KMS-11 (cell line): ENCODE results near the gene PPP1R14D.
A peak's percentile ranks its signal among the peaks of the same experiment; 100 is the strongest.

ENCODE experiments used
- H2AFZ ChIP-seq: fragments of 200-600 bp; sonication (generic); 2 replicates; pipeline ENCODE4 v1.6.1; 2016; ENCODE audit warnings: antibody characterized with exemption, mixed run types, low read depth
- H3K27ac ChIP-seq: fragments of 200-600 bp; sonication (generic); 2 replicates; pipeline ENCODE4 v1.6.1; 2016; ENCODE audit warnings: mild to moderate bottlenecking, mixed run types
- H3K27me3 ChIP-seq: fragments of 200-600 bp; sonication (generic); 2 replicates; pipeline ENCODE4 v1.6.1; 2017; ENCODE audit warnings: mild to moderate bottlenecking, low read depth, mixed run types, moderate library complexity; ENCODE audit not compliant: insufficient read depth
- H3K36me3 ChIP-seq: fragments of 200-600 bp; sonication (generic); 2 replicates; pipeline ENCODE4 v1.6.1; 2017; ENCODE audit warnings: mild to moderate bottlenecking, mixed run types; ENCODE audit not compliant: insufficient read depth
- H3K4me1 ChIP-seq: fragments of 200-600 bp; sonication (generic); 2 replicates; pipeline ENCODE4 v1.6.1; 2016; ENCODE audit warnings: mild to moderate bottlenecking, low read depth, mixed run types; ENCODE audit not compliant: poor library complexity, severe bottlenecking
- H3K4me2 ChIP-seq: fragments of 200-600 bp; sonication (generic); 2 replicates; pipeline ENCODE4 v1.7.0; 2016; ENCODE audit warnings: mild to moderate bottlenecking, mixed run types
- H3K4me3 ChIP-seq: fragments of 200-600 bp; sonication (generic); IDR thresholded peaks from 2 replicates; pipeline ENCODE4 v1.6.1; 2017; ENCODE audit warnings: low read depth, low read length, mixed read lengths; ENCODE audit not compliant: insufficient read depth
- H3K79me2 ChIP-seq: fragments of 200-600 bp; sonication (generic); 2 replicates; pipeline ENCODE4 v1.6.1; 2016; ENCODE audit warnings: low read depth, mixed run types; ENCODE audit not compliant: insufficient read depth
- H3K9ac ChIP-seq: fragments of 200-600 bp; sonication (generic); 2 replicates; pipeline ENCODE4 v1.6.1; 2016; ENCODE audit warnings: mild to moderate bottlenecking, mixed run types
- H4K20me1 ChIP-seq: fragments of 200-600 bp; sonication (generic); 2 replicates; pipeline ENCODE4 v1.6.1; 2016; ENCODE audit warnings: mild to moderate bottlenecking, mixed run types; ENCODE audit not compliant: insufficient read depth
- TF ChIP-seq, protein P1 (sequence below): fragments of 200-600 bp; sonication (generic); conservative IDR thresholded peaks from 2 replicates; pipeline ENCODE4 v1.6.1; 2017; ENCODE audit warnings: low read depth, mild to moderate bottlenecking, antibody characterized with exemption, low read length, moderate library complexity, mixed read lengths

The PPP1R14D gene

GRCh38 chr15:40785814-40786213, 42.7 kb downstream of the PPP1R14D start:
- Histone ChIP-seq H2AFZ (no peak overlapping the region), H3K4me1 (peaks cover 58% of the 10 kb centered on the region), H3K27ac (no peak overlapping the region), H4K20me1 (no peaks in the 10 kb centered on the region), H3K4me3 (no peak overlapping the region), H3K36me3 (no peaks in the 10 kb centered on the region), H3K4me2 (no peak overlapping the region; the same call in 1 of the 2 replicates), H3K9ac (no peak overlapping the region), H3K27me3 (no peaks in the 10 kb centered on the region), H3K79me2 (no peaks in the 10 kb centered on the region; the same call in 1 of the 2 replicates)
- TF ChIP-seq, protein P1, sequence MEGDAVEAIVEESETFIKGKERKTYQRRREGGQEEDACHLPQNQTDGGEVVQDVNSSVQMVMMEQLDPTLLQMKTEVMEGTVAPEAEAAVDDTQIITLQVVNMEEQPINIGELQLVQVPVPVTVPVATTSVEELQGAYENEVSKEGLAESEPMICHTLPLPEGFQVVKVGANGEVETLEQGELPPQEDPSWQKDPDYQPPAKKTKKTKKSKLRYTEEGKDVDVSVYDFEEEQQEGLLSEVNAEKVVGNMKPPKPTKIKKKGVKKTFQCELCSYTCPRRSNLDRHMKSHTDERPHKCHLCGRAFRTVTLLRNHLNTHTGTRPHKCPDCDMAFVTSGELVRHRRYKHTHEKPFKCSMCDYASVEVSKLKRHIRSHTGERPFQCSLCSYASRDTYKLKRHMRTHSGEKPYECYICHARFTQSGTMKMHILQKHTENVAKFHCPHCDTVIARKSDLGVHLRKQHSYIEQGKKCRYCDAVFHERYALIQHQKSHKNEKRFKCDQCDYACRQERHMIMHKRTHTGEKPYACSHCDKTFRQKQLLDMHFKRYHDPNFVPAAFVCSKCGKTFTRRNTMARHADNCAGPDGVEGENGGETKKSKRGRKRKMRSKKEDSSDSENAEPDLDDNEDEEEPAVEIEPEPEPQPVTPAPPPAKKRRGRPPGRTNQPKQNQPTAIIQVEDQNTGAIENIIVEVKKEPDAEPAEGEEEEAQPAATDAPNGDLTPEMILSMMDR, result no peak

DNA sequence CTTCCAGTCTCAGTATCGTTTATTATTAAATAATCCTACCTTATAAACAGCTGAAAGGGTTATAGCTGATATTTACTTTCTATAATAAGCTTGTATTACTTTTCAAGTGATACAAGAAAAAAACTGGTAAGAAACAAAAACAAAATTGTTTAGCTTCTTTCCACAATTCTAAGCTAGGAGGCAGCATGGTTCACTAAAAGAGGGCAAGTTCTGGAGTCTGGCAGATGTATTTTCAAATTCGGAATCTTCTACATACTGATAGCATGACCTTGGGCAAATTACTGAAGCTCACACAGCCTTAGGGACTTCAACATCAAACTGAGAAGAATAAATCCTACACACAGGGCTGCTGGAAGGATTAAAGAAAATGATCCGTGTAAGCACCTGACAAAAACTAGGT, 43.3 kb downstream of the PPP1R14D start:
- no peak overlapping the region for H3K9ac ChIP-seq
- H4K20me1 ChIP-seq, result no peaks in the 10 kb centered on the region
- H3K79me2 ChIP-seq, result no peaks in the 10 kb centered on the region; the same call in 1 of the 2 replicates
- TF ChIP-seq, protein P1, result no peak
- H3K4me1 ChIP-seq, result peaks cover 58% of the 10 kb centered on the region
- no peak overlapping the region for H2AFZ ChIP-seq
- H3K4me2 ChIP-seq, result no peak overlapping the region; the same call in 1 of the 2 replicates
- H3K27me3 ChIP-seq, result no peaks in the 10 kb centered on the region
- H3K27ac ChIP-seq, result no peak overlapping the region
- no peak overlapping the region for H3K4me3 ChIP-seq
- H3K36me3 ChIP-seq, result no peaks in the 10 kb centered on the region

DNA sequence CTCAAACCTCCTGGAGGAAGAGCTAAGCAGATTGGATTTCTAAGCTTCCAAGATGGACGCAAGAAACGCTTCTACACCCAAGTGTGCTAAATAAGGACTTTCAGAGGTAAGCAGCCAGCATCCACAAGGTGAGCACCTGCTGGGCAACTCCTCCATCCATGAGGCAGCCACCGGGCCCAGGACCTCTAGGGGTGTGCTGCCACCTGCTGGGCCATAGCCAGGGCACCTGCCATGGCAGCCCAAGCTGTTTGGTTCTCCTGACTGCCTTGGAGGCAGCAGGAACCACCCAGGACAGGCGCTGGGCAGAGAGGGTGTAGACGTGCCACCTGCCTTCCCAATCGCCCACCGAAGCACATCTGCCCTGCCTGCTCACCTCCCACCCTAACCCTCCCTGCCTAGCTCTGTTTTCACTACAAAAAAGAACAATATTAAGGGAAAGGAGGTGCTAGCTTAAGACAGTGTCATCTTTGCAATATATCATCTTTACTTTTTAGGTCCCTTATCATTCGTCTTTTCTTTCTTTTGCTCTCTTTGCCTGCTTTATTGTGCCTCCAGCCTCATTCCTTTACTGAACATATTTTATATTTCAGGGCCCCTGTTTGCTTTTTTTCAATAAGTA, 45.8 kb downstream of the PPP1R14D start:
- 0 out of 2 replicates have a peak overlapping the region, but pooled peaks have one; percentile 2 for H2AFZ ChIP-seq
- H3K9ac ChIP-seq, result no peak overlapping the region
- H3K79me2 ChIP-seq, result no peaks in the 10 kb centered on the region; the same call in 1 of the 2 replicates
- no peaks in the 10 kb centered on the region for H4K20me1 ChIP-seq
- H3K4me2 ChIP-seq, result peak overlapping the region; percentile 54
- no peaks in the 10 kb centered on the region for H3K36me3 ChIP-seq
- H3K27me3 ChIP-seq, result no peaks in the 10 kb centered on the region
- H3K4me1 ChIP-seq, result peaks cover 53% of the 10 kb centered on the region
- no peak overlapping the region for H3K4me3 ChIP-seq
- TF ChIP-seq, protein P1, result peak; percentile 79
- no peak overlapping the region for H3K27ac ChIP-seq

GRCh38 chr15:40776537-40777141, 51.9 kb downstream of the PPP1R14D start:
- Histone ChIP-seq H3K79me2 (no peaks in the 10 kb centered on the region), H3K9ac (peak overlapping the region; percentile 61), H3K4me2 (peak overlapping the region; percentile 88), H3K36me3 (no peaks in the 10 kb centered on the region), H3K4me1 (peaks cover 30% of the 10 kb centered on the region), H4K20me1 (no peaks in the 10 kb centered on the region), H3K27me3 (no peaks in the 10 kb centered on the region), H3K4me3 (no peak overlapping the region), H2AFZ (peak overlapping the region; percentile 32; the same call in 1 of the 2 replicates), H3K27ac (peak overlapping the region; percentile 66)
- TF ChIP-seq, protein P1, result no peak
